ENCODE data around the gene PIAS2. TPM values are rescaled to one million over a fixed set of nuclear protein-coding genes. Genes with fewer than 3 reads are reported as not detected.
A peak's percentile ranks its signal among the peaks of the same experiment; 100 is the strongest.

The PIAS2 gene
- total RNA-seq, 1 experiment from 2014 or later, result 72.8 TPM

DNA sequence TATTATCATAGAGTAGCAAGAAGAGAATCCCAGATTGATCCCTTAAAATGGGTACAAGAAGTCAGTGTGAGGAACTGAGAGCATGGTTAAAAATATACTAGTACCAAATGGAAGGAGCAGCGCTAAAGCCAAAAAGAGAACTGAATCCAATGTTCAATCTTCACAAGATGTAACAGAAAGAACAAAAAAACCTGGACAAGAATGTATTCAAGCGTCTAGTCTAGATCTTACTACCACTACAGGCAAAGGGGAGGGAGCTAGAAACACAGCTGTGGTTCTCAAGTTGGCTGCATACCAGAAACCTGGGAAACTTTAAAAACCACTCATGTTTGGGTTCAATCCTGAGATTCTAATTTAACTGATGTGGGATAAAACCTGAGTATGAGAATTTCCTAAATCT is 57.5 kb downstream of the PIAS2 start:
- no peak for DNase-seq (ENCODE audit: low spot score)
- intact Hi-C loops (cut with micrococcal nuclease; ENCODE audit: unreplicated experiment), result no loop called here
- POLR2A ChIA-PET (ENCODE audit: low non-redundant PET), result no interaction called here
- BruUV-seq (replicated peaks), result no TSS peak
- Histone ChIP-seq H3K27ac (ENCODE audit: low read depth, low read length, poor library complexity, severe bottlenecking) (no peak overlapping the region), H3K9me3 (ENCODE audit: low read depth, low read length, poor library complexity, severe bottlenecking) (no peaks in the 10 kb centered on the region), H3K36me3 (ENCODE audit: insufficient read depth, low read length, poor library complexity, severe bottlenecking) (no peaks in the 10 kb centered on the region), H3K4me1 (ENCODE audit: insufficient read depth, low read length, poor library complexity, severe bottlenecking) (peaks cover 4% of the 10 kb centered on the region), H3K4me3 (ENCODE audit: low read depth, low read length, poor library complexity, severe bottlenecking) (no peak overlapping the region), H3K27me3 (replicated peaks; ENCODE audit: insufficient read depth, low read depth, low read length, poor library complexity) (no peaks in the 10 kb centered on the region)
- TF ChIP-seq, protein P1, sequence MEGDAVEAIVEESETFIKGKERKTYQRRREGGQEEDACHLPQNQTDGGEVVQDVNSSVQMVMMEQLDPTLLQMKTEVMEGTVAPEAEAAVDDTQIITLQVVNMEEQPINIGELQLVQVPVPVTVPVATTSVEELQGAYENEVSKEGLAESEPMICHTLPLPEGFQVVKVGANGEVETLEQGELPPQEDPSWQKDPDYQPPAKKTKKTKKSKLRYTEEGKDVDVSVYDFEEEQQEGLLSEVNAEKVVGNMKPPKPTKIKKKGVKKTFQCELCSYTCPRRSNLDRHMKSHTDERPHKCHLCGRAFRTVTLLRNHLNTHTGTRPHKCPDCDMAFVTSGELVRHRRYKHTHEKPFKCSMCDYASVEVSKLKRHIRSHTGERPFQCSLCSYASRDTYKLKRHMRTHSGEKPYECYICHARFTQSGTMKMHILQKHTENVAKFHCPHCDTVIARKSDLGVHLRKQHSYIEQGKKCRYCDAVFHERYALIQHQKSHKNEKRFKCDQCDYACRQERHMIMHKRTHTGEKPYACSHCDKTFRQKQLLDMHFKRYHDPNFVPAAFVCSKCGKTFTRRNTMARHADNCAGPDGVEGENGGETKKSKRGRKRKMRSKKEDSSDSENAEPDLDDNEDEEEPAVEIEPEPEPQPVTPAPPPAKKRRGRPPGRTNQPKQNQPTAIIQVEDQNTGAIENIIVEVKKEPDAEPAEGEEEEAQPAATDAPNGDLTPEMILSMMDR (conservative IDR thresholded peaks at IDR 0.05; ENCODE audit: low read depth, low read length), result no peak
- TF ChIP-seq EZH2 (IDR thresholded peaks at IDR 0.05; ENCODE audit: borderline replicate concordance, low read depth, low read length, poor library complexity, severe bottlenecking), result no peak
- CTCF ChIA-PET, result no interaction called here

DNA sequence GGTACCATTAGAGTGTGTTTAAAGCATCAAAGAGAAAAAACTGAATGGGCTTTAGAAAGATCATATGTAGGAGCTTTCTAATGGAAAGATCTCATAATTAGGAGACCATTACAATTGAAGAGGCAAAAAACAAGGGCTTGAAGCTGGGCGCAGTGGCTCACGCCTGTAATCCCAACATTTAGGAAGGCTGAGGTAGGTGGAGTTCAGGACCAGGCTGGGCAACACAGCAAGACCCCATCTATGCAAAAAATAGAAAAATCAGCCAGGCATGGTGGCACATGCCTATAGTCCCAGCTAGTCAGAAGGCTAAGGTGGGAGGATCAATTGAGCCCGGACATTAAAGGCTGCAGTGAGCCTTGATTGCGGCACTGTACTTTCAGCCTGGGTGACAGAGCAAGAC is 59.0 kb downstream of the PIAS2 start:
- H3K4me1 ChIP-seq (ENCODE audit: insufficient read depth, low read length, poor library complexity, severe bottlenecking), result peaks cover 4% of the 10 kb centered on the region
- DNase-seq (ENCODE audit: low spot score), result no peak
- no TSS peak for BruUV-seq (replicated peaks)
- intact Hi-C loops (cut with micrococcal nuclease; ENCODE audit: unreplicated experiment), result no loop called here
- H3K27ac ChIP-seq (ENCODE audit: low read depth, low read length, poor library complexity, severe bottlenecking), result no peak overlapping the region
- H3K9me3 ChIP-seq (ENCODE audit: low read depth, low read length, poor library complexity, severe bottlenecking), result no peaks in the 10 kb centered on the region
- no peak overlapping the region for H3K4me3 ChIP-seq (ENCODE audit: low read depth, low read length, poor library complexity, severe bottlenecking)
- CTCF ChIA-PET, result no interaction called here
- POLR2A ChIA-PET (ENCODE audit: low non-redundant PET), result no interaction called here
- H3K36me3 ChIP-seq (ENCODE audit: insufficient read depth, low read length, poor library complexity, severe bottlenecking), result no peaks in the 10 kb centered on the region
- no peak for TF ChIP-seq EZH2 (IDR thresholded peaks at IDR 0.05; ENCODE audit: borderline replicate concordance, low read depth, low read length, poor library complexity, severe bottlenecking)
- TF ChIP-seq, protein P1 (conservative IDR thresholded peaks at IDR 0.05; ENCODE audit: low read depth, low read length), result no peak
- no peaks in the 10 kb centered on the region for H3K27me3 ChIP-seq (replicated peaks; ENCODE audit: insufficient read depth, low read depth, low read length, poor library complexity)

DNA sequence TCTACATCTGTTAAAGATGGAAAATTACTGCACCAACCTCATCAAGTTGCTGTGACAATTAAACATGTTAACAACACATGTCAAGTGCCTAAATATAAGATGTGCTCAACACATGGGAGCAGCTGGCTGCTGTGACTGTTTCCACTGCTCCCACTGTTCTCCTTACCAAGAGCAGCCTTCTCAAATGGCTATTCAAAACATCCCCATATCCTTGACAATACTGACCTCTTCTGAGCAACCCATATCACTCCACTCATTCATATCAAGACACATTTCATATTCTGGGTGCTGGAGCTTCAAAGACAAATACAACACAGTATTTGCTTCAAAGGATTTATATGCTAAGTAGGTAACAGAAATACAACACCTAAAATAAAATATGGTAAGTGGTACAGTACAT is 60.3 kb downstream of the PIAS2 start:
- Histone ChIP-seq H3K9me3 (ENCODE audit: low read depth, low read length, poor library complexity, severe bottlenecking) (no peaks in the 10 kb centered on the region), H3K36me3 (ENCODE audit: insufficient read depth, low read length, poor library complexity, severe bottlenecking) (no peaks in the 10 kb centered on the region), H3K27me3 (replicated peaks; ENCODE audit: insufficient read depth, low read depth, low read length, poor library complexity) (no peaks in the 10 kb centered on the region), H3K27ac (ENCODE audit: low read depth, low read length, poor library complexity, severe bottlenecking) (no peak overlapping the region), H3K4me3 (ENCODE audit: low read depth, low read length, poor library complexity, severe bottlenecking) (no peak overlapping the region), H3K4me1 (ENCODE audit: insufficient read depth, low read length, poor library complexity, severe bottlenecking) (peaks cover 4% of the 10 kb centered on the region)
- DNase-seq (ENCODE audit: low spot score), result peak; percentile 18
- intact Hi-C loops (cut with micrococcal nuclease; ENCODE audit: unreplicated experiment), result no loop called here
- ChIA-PET CTCF (no interaction called here), POLR2A (ENCODE audit: low non-redundant PET) (no interaction called here)
- BruUV-seq (replicated peaks), result no TSS peak
- TF ChIP-seq, protein P1 (conservative IDR thresholded peaks at IDR 0.05; ENCODE audit: low read depth, low read length), result 0 out of 2 replicates have a peak, but pooled peaks have one; percentile 29
- no peak for TF ChIP-seq EZH2 (IDR thresholded peaks at IDR 0.05; ENCODE audit: borderline replicate concordance, low read depth, low read length, poor library complexity, severe bottlenecking)
